GM21526 (cell line): ENCODE data around the gene S100A5.
"Not testable (repeated sequence)": the region's sequence is repeated elsewhere in the genome, so short reads cannot be mapped to it uniquely, and the experiment has no call there.

Experiments used
- ATAC-seq: cut with Tn5 transposase; IDR thresholded peaks from one replicate; pipeline ENCODE4 v1.9.1; 2021; ENCODE audit warnings: moderate library complexity; ENCODE audit not compliant: unreplicated experiment, low FRiP score

Gene S100A5

DNA sequence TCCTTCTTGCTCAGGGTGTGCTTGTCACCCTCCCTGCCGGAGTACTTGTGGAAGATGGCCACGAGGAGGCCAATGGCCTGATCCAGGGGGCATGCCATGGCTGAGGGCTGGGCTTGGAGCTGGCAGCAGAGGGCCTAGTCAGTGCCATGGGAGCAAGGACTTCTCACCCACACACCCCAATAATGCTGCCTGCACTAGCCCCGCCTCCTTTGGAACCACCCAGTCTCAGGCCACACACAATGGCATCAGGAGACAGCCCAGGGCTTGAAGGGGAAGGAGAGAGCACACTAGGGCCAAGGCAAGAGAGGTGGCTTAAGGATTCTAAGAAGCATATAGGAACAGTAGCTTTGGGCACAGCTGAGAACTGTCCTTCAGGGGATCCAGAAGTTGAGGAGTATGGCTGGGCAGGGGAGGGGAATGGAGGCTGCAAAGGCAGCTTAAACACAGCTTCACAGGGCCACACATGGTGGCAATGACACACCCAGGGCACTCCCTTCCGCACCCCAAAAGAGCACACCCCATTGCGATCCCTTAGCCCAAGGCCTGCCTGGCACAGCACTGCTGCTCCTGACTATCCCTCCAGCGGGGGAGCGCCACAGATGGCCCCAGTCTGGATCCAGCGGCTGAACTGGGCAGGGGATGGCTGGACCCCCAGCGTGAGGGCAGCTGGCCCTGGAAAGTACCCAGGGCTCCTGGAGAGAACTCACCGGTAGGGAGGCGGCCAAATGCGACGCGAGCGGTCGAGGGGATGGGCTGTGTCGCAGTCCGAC, 5.3 kb downstream of the S100A5 start, which contains the start of gene S100A6:
TSS of gene S100A6 (minus strand) at position 750 of the 770 bp plus-strand sequence. CDS start at position 98, 652 bp downstream.
- ATAC-seq: no peak

DNA sequence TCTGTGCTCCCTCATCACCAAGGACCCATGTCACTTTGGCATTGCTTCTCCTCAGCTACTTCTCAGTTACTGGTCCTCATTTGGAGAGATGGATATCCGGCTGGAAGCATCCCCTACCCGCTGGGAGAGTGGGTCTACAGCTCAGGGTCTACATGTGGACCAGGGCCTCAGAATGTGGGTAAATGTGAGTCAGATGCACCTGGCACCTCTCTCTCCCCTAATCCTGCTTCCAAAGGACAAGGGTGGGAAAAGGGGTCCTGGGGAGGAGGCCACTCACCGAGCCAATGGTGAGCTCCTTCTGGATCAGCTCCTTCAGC, 5.9 kb downstream of the S100A5 start:
- no peak for ATAC-seq

DNA sequence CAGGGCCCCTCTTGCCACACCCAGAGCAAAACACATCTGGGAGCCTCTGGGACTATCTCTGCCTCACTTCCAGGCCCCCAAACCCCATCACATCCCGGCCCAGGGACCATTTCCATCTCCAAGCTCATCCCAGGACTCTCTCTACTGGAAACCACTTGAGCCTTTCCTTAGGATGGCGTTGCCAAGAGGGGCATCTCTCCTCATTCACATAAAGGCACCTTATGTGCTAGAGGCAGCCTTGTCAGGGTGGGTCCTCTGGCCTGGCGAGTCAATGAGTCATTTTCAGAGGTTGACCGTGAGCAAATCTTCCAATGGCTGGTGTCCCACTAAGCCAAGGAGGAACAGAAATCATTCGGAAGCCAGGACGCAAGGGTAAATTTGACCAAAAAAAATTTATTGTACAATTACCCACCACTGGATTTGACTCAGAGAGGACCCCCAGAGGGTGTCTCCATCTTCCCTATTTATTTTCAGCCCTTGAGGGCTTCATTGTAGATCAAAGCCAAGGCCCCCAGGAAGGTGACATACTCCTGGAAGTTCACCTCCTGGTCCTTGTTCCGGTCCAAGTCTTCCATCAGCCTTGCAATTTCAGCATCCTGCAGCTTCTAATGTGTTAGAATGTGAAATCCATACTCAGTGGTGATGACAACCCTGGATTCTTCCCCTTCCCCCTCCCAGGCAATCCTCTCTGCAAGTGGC, 6.4 kb downstream of the S100A5 start:
- no peak for ATAC-seq

DNA sequence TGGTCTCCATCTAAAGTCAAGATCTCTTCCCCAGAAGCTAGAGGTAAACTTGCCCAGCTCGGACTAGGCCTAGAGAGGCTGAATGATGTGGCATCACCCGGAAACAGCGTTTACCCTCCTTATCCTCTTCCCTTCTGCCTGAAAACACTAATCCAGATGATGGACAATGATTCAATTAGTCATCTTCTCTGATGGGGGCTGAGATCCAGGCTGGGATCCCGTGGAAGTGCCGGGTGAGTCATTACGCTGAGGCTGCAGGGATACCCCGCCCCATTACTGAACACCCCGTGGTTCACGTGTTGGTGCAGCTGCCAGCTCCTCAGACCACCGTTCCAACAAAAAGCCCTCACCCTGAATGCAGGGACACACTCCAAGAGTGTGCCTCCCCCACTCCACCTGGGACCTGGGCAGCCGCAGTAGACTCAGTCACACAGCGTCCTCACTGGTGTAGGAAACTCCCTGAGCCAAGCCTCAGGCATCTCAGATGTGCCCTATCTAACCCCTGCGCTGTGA, 7.0 kb downstream of the S100A5 start:
- ATAC-seq: no peak

DNA sequence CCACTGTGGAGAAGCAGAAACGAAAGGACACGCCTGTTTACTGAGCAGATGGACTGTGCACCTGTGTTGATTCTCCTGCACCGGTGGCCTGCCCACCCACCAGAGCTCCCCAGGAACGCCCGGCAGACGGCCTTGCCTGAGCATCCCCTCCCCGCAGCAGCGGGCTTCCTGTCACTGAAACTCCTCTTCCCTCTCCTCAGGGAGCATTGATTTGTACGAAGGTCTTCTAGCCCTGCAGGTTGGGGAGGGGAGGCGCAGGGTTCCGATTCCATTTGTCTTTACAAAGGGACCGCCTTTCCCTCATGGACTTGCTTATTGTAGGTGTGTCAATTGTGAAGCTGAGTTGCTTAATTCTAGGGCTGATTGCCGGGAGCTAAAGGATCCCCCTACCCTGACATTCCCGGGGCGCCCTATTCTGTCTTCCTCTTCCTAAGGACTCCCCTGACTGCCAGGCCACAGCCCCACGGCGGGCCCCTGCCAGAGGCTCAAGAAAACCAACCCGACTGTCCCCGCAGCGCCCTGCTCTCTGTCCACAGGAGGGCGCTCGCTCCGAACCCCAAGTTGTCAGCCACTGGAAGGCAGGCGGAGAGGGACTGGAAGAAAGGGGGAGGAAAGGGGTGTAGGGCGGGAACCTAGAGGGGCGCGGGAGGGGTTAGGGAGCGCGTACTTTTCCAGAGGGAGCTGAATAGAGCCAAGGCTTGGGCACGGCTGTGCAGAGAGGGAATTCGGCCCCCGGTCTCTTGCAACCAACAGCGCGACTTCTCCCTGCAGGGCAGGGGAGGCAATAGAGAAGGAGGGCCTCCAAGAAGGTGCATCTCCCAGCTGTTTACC, 7.8 kb downstream of the S100A5 start:
- no peak for ATAC-seq

- ATAC-seq: no peak
Observed at GRCh38 chr1:153532181-153532580, 8.6 kb downstream of the S100A5 start.

DNA sequence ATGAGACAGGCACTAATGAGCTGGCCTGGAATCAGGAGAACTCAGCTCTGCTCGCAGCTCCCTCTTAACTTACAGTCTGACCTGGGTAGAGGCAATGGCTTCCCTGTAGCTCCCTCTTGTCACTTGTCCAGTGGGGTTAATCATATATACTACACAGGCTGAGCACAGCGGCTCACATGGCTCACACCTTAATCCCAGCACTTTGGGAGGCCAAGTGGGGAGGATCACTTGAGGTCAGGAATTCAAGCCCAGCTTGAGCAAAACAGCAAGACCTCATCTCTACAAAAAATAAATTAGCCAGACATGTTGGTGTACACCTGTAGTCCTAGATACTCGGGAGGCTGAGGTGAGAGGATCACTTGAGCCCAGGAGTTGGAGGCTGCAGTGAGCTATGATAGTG, 9.1 kb downstream of the S100A5 start:
- ATAC-seq: no peak

DNA sequence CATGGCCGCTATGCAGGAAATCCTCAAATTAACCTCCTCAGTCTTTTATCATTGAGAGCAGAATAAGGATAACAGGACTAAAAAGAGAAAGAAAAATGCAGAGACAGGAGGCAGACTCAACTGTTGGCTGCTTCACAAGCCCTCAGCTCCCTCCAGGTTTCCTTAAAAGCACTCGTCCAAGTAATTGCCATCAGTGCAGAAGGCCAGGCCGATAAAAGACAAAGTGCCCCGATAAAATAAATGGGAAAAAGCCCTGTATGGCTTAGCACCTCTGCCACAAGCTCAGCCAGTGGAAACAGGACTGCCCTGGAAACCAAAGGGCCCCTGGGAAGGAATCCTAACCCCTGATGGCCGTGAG, 13.1 kb downstream of the S100A5 start:
- ATAC-seq: no peak

DNA sequence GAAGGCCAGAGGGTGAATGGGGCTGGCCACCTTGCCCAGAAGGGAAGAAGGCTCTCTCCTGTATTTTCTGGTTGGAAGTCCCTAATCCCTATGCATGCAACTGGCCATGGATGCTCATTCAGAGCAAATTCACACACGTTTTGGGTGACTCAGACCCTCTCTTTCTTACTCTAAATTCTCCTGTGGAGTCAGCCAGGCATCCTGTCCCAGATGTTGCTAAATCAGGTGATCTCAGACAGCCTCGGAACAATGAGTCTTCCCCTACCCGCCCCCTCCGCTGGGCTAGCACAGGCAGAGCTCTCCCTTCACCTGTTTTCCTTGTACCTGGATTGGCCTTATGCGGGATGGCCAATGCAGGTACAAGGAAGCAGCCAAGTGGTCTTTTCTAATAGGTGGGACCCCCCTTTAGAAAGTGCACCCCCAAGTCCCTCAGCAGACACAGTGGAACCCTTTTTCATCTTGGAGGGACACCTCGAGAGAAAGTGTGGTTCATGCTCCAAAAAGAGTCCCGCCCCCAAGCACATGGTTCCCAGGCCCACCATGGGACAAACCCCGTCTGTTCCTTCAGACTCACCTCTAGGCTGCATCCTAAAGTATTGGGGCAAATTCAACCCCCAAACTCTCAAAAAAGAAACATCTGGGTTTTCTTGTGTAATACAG, 13.6 kb downstream of the S100A5 start:
- ATAC-seq: no peak

- no peak for ATAC-seq
Observed at GRCh38 chr1:153526132-153526543, 14.6 kb downstream of the S100A5 start.

DNA sequence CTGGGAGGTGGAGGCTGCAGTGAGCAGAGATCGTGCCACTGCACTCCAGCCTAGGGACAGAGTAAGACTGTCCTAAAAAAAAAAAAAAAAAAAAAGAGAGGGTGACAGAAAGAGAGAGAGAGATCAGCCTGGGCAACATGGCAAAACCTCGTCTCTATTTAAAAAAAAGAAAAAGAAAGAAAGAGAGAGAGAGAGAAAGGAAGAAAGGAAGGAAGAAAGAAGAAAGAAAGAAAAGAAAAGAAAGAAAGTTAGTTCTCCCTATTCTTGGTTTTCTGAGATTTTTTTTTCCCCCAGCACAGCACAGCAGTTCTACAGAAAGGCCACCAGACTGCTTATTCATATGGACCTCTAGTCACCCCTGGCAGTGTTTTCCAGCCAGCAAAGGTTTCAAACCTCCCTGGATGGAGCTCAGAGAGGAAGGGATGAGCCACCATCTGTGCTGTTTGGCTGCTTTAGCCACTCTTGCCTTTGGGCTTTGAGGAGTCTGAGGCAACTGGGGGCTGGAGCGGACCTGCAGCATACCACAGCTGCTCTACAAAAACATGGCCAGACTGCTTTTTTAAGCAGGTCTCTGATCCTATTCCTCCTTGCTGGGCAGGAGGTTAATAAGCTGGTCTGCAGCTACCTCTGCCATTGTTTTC, 15.5 kb downstream of the S100A5 start:
- ATAC-seq: no peak

- not testable (repeated sequence) for ATAC-seq
Observed at GRCh38 chr1:153522353-153523048, 18.2 kb downstream of the S100A5 start.

DNA sequence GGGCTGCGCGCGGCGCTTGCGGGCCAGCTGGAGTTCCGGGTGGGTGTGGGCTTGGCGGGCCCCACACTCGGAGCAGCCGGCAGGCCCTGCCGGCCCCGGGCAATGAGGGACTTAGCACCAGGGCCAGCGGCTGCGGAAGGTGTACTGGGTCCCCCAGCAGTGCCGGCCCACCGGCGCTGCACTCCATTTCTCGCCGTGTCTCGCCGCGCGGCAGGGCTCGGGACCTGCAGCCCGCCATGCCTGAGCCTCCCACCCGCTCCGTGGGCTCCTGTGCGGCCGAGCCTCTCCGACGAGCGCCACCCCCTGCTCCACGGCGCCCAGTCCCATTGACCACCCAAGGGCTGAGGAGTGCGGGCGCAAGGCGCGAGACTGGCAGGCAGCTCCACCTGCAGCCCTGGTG, 18.9 kb downstream of the S100A5 start:
- ATAC-seq: not testable (repeated sequence)

DNA sequence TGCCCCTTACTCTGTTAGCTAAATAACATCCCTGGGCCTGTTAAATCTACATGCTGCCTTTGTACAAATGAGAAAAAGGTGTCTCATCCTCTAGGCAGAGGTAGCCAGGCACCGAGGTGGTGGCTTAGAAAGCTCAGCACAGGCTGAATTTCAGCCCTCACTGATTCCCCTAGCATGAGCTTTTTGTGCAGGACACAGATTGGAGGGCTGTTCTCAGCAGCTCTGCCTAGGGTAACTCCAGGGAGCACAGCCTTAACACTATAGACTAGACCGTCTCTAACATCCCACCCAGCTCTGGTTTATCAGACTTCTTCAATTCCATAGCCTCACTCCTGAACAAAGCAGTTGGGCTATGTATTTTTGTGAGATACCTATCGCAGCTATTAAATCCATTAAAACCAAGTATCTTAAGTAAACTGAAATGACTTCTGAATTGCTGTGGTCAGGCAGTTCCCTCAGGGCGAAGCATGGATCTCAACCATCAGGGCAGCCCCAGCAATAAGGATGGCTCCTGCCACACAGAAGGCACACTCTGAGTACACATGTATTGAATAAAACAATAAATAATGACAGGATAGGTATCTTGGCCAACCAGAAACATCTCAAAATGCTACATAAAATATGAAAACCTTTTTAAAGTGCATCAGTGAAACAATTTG, 19.8 kb downstream of the S100A5 start:
- no peak for ATAC-seq

DNA sequence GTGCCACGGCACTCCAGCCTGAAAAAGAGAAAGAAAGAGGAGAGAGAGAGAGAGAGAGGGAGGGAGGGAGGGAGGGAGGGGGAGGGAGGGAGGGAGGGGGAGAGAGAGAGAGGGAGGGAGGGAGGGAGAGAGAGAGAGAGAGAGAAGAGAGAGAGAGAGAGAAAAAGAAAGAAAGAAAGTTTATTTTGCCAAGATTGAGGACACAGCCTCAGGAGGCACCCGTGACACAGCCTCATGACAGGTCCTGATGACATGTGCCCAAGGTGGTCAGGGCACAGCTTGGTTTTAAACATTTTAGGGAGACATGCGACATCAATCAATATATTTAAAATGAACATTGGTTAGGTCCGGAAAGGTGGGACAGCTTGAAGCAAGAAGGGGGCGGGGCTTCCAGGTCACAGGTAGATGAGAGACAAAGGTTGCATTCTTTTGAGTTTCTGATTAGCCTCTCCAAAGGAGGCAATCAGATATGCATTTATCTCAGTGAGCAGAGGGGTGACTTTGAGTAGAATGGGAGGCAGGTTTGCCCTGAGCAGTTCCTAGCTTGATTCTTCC, 20.5 kb downstream of the S100A5 start:
- not testable (repeated sequence) for ATAC-seq

DNA sequence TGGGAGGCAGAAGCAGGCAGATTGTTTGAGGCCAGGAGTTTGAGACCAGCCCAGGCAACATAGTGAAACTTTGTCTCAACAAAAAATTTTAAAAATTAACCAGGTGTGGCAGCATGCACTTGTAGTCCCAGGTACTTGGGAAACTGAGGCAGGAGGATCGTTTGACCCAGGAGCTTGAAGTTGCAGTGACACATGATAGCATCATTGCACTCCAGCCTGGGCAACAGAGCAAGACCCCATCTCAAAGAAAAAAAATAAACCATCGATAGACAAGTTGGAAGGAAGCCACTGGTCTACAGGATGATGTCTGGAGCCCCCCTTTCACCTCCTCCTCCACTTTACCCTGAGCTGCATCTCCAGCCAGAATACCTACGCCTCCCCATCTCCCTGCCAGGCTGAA, 21.5 kb downstream of the S100A5 start:
- ATAC-seq: no peak

GRCh38 chr1:153515504-153516394, 25.0 kb downstream of the S100A5 start:
- ATAC-seq: no peak

- no peak for ATAC-seq
Observed at GRCh38 chr1:153513666-153514065, 27.1 kb downstream of the S100A5 start.
